MM.1S (cell line): ENCODE measurements around the gene INSYN1.

Source experiments
- EZH2 ChIP-seq: fragments of 300-600 bp; sonication (generic); optimal IDR thresholded peaks from 2 replicates; pipeline ENCODE3; 2017; ENCODE audit warnings: low read depth, mild to moderate bottlenecking, antibody characterized with exemption, low read length, mixed read lengths
- EZH2phosphoT487 ChIP-seq: fragments of 300-600 bp; sonication (generic); IDR thresholded peaks from 2 replicates; pipeline ENCODE4 v1.6.1; 2018; ENCODE audit warnings: antibody characterized with exemption, low read length
- TF ChIP-seq, protein P1 (sequence below): fragments of 300-600 bp; sonication (generic); IDR thresholded peaks from 2 replicates; pipeline ENCODE4 v1.5.1; 2016; ENCODE audit warnings: antibody characterized with exemption, low read length, mixed read lengths

- TF ChIP-seq, protein P1, sequence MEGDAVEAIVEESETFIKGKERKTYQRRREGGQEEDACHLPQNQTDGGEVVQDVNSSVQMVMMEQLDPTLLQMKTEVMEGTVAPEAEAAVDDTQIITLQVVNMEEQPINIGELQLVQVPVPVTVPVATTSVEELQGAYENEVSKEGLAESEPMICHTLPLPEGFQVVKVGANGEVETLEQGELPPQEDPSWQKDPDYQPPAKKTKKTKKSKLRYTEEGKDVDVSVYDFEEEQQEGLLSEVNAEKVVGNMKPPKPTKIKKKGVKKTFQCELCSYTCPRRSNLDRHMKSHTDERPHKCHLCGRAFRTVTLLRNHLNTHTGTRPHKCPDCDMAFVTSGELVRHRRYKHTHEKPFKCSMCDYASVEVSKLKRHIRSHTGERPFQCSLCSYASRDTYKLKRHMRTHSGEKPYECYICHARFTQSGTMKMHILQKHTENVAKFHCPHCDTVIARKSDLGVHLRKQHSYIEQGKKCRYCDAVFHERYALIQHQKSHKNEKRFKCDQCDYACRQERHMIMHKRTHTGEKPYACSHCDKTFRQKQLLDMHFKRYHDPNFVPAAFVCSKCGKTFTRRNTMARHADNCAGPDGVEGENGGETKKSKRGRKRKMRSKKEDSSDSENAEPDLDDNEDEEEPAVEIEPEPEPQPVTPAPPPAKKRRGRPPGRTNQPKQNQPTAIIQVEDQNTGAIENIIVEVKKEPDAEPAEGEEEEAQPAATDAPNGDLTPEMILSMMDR = no peak
- TF ChIP-seq EZH2phosphoT487 (no peak), EZH2 (no peak)
Measured at GRCh38 chr15:73800662-73801345, 47.7 kb upstream of the INSYN1 start.
